Measurements from ENCODE around the gene VIL1. TPM values are rescaled to one million over a fixed set of nuclear protein-coding genes. Genes with fewer than 3 reads are reported as not detected.

The VIL1 gene
- total and polyA plus RNA-seq, 2 of the 13 experiments (the other 11 are each of a cell fraction or from before 2014, with no cell fraction given), result 287 to 301 TPM

DNA sequence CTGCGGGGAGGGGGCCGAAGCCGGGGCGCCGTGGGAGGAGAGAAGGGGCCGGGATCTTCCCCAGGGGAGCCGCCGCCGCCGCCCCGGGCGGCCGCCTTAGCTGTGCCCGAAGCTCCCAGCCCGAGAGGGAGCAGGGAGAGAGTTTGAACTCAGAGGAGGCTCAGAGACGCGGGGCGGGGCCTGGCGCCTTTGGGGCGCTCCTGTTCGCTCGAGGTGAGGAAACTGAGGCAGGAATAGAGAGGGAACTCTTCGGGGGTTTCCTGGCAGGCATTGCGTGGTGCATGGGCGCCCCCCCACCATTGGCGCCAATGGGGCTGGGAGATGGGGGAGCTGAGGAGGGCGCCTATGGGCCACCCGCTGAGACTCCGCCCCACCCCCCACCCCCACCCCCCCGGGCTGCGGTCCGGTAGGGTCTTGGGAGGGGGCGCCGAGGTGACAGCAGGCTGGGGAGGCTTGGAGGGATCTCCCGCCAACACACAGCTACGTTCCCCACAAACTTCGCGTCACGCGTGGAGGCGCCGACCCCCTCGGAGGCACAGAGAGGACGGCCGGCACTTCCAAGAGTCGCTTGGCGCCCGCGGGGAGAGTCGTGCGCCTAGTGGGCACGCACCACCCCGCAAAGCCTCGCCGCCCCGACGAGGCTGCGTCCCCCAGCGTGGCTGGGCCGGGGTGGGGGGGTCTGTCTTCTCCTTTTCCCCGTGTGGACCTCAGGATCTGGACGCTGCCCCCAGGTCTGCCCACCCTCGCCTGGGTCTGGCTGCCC, 18.6 kb upstream of the VIL1 start (continued):
- TF ChIP-seq ZNF609 (CRISPR knock-in tag; IDR thresholded peaks at IDR 0.05; ENCODE audit: borderline replicate concordance) (no peak), EED (CRISPR knock-in tag; IDR thresholded peaks at IDR 0.05) (no peak), ZNF768 (CRISPR knock-in tag; IDR thresholded peaks at IDR 0.05) (0 out of 2 replicates have a peak, but pooled peaks have one; percentile 47), HNF4A (CRISPR knock-in tag; IDR thresholded peaks at IDR 0.05) (no peak), MIXL1 (CRISPR knock-in tag; IDR thresholded peaks at IDR 0.05) (peak; percentile 11; the same call in 1 of the 2 replicates), GABPB1 (CRISPR knock-in tag; IDR thresholded peaks at IDR 0.05) (peak; percentile 70; the same call in 1 of the 2 replicates), ZNF430 (CRISPR knock-in tag; IDR thresholded peaks at IDR 0.05) (0 out of 2 replicates have a peak, but pooled peaks have one; percentile 54), SAFB2 (CRISPR knock-in tag; IDR thresholded peaks at IDR 0.05; ENCODE audit: borderline replicate concordance, low read depth) (peak; percentile 93), TOPORS (CRISPR knock-in tag; IDR thresholded peaks at IDR 0.05) (peak; percentile 72), NFYB (CRISPR knock-in tag; IDR thresholded peaks at IDR 0.05) (no peak), SIX1 (CRISPR knock-in tag; IDR thresholded peaks at IDR 0.05; ENCODE audit: borderline replicate concordance) (no peak), ZNF788 (CRISPR knock-in tag; IDR thresholded peaks at IDR 0.05; ENCODE audit: borderline replicate concordance) (peak; percentile 18; the same call in 1 of the 2 replicates), ZNF292 (CRISPR knock-in tag; IDR thresholded peaks at IDR 0.05; ENCODE audit: borderline replicate concordance, low read depth) (peak; percentile 17; the same call in 1 of the 2 replicates), ZNF331 (CRISPR knock-in tag; IDR thresholded peaks at IDR 0.05) (no peak), RAD21 (CRISPR knock-in tag; IDR thresholded peaks at IDR 0.05) (peak; percentile 8; the same call in 1 of the 2 replicates), ZNF564 (CRISPR knock-in tag; IDR thresholded peaks at IDR 0.05) (peak; percentile 87; the same call in 1 of the 2 replicates), ZNF256 (CRISPR knock-in tag; conservative IDR thresholded peaks at IDR 0.05) (no peak), ZNF879 (CRISPR knock-in tag; IDR thresholded peaks at IDR 0.05) (peak; percentile 79; the same call in 1 of the 2 replicates), ZNF878 (CRISPR knock-in tag; IDR thresholded peaks at IDR 0.05) (peak; percentile 83), ZNF543 (CRISPR knock-in tag; IDR thresholded peaks at IDR 0.05) (no peak; the same call in 1 of the 2 replicates), ZNF720 (CRISPR knock-in tag; IDR thresholded peaks at IDR 0.05) (0 out of 2 replicates have a peak, but pooled peaks have one; percentile 37), ZNF607 (CRISPR knock-in tag; IDR thresholded peaks at IDR 0.05; ENCODE audit: borderline replicate concordance) (0 out of 2 replicates have a peak, but pooled peaks have one; percentile 64)
- TF ChIP-seq, protein P1, sequence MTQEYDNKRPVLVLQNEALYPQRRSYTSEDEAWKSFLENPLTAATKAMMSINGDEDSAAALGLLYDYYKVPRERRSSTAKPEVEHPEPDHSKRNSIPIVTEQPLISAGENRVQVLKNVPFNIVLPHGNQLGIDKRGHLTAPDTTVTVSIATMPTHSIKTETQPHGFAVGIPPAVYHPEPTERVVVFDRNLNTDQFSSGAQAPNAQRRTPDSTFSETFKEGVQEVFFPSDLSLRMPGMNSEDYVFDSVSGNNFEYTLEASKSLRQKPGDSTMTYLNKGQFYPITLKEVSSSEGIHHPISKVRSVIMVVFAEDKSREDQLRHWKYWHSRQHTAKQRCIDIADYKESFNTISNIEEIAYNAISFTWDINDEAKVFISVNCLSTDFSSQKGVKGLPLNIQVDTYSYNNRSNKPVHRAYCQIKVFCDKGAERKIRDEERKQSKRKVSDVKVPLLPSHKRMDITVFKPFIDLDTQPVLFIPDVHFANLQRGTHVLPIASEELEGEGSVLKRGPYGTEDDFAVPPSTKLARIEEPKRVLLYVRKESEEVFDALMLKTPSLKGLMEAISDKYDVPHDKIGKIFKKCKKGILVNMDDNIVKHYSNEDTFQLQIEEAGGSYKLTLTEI (CRISPR knock-in tag; conservative IDR thresholded peaks at IDR 0.05), result no peak

Measured in HepG2 (cell line).